Skeletal muscle cell (primary cell): ENCODE results near the gene EMILIN3.

Experiments used
- DNase-seq: peaks from one replicate; pipeline ENCODE4 v3.0.0-alpha.2; 2010; ENCODE audit warnings: low read depth
- H3K4me3 ChIP-seq: 2 replicates; pipeline ENCODE4 v1.5.1; 2011; ENCODE audit warnings: low read depth, mild to moderate bottlenecking, control low read depth, low read length, moderate library complexity

EMILIN3 gene

DNA sequence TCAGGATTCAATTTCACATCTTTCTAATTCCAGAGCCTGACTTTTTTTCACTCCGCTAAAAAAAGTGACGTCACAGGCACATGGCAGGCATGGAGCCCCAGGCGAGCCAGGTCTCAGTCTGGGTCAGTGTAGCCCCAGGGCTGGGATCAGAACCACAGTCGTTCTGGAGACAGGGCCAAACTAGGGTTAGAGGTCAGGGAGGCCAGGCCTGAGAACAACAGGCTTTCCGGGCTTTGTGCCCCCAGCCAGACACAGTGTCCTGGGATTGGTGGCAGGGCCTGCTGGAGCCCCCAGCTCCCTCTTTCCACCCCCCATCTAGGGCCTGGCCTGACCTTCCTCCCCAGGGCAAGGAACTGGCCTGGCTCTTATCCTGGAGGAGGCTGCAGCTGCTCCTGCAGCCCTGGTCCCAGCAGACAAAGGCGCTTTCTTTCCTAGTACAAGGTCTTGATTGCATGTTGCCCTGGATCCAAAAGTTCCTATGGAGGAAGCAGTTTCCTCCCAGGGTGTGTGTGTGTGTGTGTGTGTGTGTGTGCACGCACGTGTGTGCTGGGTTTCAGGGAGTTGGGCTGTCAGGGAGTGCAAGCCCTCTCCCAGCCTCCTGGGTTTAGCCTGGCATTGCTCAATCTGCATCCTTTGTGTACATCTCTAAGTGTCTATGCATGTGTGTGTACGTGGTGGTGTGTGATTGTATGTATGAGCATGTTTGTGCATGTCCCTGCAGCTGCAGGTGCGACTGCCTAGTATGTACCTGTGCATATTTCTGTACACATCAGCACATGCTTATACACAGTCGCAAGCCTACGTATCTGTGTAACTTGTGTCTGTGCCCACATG, 26.5 kb upstream of the EMILIN3 start:
- no peak for DNase-seq
- H3K4me3 ChIP-seq, result no peak overlapping the region

DNA sequence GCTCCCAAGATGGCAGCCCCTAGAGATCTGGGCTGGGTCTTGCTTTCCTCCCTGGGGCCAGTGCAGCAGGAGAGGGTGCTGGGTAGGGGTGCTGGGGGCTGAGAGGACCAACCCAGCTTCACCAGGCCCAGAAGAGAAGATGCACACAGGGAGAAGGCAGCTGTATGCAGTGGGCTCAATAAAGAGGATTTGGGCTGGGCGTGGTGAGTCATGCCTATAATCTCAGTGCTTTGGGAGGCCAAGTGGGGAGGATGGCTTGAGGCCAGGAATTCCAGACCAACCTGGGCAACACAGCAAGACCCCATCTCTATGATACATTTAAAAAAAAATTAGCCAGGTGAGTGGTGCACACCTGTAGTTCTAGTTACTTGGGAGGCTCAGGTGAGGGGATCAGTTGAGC, 25.7 kb upstream of the EMILIN3 start:
- H3K4me3 ChIP-seq, result no peak overlapping the region
- DNase-seq, result no peak

DNA sequence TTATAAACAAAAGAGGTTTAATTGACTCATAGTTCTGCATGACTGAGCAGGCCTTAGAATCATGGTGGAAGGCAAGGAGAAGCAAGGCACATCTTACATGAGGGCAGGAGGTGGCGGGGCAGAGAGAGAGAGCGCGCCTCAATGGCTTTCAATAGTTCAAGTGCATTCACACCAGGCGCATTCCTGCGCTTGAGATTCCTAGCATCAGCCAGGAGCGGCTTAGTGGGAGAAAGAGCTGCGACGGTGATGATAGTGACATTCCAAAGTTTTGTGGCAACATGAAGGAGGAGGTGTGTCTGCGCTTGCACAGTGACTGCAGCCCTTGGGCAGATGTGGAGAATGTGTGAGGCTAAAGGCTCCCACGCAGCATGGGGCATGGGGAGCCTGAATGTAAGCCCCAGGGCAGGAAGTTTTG, 25.0 kb upstream of the EMILIN3 start:
- no peak for DNase-seq
- H3K4me3 ChIP-seq, result no peak overlapping the region

DNA sequence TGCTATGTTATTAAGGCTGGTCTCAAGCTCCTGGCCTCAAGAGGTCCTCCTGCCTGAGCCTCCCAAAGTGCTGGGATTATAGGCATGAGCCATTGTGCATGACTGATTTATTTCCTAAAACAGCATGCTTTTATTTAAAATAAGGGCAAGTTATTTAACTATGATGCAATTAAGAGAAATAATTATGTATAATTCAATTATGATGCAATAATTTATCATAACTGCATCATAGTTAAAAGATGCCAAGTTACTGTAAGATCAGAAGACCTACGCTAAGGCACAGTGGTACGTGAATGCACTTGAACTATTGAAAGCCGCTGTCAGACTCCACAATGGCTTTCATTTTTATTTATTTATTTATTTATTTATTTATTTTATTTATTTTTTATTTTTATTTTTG, 24.3 kb upstream of the EMILIN3 start:
- no peak overlapping the region for H3K4me3 ChIP-seq
- no peak for DNase-seq

DNA sequence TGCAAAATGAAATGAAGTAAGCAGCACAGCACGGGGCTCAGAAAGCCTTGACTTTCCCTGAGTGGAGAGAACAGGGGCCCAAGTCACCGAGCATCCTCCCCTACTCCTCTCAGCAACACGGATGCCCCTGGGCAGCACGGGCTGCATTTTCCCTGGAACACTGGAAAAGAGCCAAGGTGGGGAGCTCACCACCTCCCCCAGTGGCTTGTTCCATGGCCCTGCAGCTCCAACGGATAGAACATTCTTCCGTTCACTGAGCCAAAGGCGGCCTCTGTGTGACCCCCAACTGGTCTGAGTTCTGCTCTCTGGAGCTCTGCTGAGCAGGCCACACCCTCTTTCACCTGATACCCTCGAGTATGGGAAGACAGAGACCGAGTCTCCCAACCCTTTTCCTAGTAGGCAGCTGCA, 20.8 kb upstream of the EMILIN3 start:
- H3K4me3 ChIP-seq, result no peak overlapping the region
- DNase-seq, result no peak

DNA sequence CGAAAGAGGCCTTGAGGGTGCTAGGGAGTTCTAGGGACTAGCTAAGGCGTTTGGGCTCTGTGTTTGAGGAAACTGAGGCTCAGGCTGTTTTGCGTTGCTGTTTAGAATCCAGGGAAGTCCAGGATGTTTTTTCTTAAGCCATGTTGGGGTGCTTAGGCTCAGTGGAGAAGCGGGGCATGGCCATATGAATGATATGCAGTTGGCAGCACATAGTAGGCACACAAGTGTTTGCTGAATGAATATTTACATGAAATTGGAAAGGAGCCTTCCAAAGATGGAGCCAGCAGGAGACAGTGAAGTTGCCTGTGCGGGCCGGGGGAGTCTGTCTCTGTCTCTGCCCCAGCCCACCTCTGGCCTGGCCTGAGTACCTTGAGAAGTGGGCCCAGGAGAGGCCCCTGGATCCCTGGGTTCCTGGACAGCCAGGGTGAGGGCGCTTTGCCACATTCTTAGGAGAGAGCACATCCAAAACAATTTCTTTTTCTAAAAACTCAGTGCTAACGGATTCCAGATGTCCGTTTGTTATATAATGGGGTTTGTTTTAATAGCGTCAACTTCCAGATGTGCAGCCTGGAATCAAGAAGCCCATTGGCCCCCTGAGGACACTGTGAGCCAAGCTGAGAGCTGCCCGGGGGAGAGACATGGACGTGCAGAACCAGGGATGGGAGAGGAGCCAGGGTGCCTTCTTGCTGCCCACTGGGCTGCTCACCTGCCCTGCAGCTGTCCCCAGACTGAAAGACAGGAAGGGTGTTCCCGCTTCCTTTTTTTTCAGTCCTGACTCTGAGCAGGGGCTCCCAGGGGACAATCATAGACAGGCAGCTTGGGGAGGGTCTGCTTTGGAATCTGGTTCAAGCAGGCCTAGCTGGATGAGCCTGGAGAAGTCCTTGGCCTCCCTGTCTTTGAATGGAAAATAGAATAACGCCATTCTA, 20.1 kb upstream of the EMILIN3 start:
- H3K4me3 ChIP-seq, result no peak overlapping the region
- no peak for DNase-seq

DNA sequence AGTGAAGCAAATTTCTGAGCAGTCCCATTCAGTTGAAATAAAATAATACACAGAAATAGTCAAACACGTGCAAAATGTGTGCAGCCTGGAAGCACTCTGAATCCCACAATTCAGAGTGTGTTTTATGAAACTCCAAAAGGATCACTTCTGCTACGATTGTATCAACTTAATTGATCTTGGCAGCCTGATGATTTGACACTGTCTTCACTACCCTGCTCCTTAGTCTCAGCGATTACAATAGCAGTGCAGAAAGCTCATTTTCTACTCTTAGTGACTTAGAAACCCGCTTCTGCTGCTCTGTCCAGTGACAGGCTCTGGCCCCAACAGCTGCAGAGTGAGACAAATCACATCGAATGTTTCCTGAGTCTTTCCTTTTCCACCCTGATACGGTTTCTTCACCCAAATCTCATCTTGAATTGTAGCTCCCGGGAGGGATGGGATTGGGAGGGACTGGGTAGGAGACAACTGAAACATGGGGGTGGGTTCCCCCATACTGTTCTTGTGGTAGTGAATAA, 16.2 kb upstream of the EMILIN3 start:
- DNase-seq, result no peak
- H3K4me3 ChIP-seq, result no peak overlapping the region

DNA sequence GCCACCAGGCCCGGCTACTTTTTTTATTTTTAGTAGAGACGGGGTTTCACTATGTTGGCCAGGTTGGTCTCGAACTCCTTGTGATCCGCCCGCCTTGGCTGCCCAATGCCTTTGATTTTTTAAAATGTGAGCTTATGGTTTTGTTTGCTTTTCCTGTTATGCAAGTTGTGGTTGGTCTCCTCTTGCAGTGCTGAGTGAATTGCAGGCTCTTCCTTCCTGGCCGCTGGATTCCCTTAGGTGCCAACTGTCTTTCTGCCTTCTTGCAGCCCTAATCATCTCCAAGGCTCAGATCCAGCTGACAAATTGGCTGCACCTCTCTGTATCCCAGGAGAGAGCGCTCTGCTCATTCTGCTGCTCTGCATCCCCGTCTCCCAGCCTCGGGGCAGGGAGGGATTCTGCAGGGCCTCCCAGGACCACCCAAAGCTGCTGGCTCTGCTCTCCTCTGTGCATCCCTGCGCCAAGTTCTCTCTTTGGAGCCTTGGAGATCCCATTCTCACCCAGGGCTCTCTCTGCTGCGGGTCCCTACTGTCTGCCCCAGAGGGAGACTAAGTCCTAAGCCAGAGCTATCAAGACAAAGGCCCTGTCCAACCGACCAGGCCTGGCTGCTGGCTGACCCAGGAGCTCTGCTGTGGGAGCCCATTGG, 14.1 kb upstream of the EMILIN3 start:
- no peak overlapping the region for H3K4me3 ChIP-seq
- no peak for DNase-seq

DNA sequence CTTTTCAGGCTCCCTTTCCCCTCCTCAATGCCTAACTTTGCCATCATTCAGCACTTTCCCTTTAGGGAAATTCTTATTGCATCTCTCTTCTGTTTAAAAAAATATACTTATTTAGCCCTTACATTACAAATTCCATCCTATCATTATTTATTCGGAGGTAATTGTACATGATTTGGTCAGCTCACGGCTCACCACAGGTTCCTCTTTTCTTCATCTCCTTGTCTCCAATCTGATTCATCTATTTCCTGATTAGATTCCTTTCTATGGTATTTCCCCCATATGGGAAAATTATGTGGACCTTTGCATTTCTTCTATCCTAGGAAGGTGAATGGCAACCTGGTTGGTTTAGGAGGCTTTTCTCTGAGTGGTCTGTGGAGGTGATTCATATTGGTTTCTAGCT, 12.9 kb upstream of the EMILIN3 start:
- H3K4me3 ChIP-seq, result no peak overlapping the region
- no peak for DNase-seq

DNA sequence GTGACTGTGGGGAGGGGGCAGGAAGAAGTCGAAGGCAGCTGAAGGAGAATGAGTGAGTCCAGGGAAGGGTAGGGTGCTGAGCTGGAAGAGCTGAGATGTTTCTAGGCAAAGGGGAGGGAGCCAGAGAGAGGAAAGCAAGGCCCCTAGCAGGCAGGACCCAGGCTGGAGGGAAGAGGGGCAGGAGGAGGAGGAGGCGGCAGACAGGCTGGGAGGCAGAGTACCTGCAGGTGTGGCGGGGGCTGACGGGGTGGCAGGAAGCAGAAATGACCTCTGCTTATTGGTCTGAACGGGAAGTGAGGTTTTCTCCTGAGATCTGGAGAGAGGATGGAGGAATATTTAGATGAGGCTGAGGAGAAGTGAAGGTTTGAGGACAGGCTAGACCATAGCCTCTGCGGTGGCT, 10.7 kb upstream of the EMILIN3 start:
- no peak for DNase-seq
- no peak overlapping the region for H3K4me3 ChIP-seq

DNA sequence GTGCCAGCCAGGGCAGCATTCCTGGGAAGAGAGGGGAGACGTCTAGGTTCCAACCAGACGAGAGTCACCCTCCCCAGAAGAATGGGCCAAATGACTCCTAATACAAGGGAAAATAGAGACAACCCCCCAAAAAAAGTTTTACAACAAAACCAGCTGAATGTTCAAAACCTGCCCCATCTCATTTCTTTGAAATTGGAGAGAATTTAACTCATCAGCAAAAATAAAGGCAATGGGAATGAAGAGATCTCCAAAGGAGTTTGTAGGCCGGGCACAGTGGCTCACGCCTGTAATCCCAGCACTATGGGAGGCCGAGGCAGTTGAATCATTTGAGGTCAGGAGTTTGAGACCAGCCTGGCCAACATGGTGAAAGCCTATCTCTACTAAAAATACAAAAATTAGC, 9.7 kb upstream of the EMILIN3 start:
- DNase-seq, result no peak
- no peak overlapping the region for H3K4me3 ChIP-seq

DNA sequence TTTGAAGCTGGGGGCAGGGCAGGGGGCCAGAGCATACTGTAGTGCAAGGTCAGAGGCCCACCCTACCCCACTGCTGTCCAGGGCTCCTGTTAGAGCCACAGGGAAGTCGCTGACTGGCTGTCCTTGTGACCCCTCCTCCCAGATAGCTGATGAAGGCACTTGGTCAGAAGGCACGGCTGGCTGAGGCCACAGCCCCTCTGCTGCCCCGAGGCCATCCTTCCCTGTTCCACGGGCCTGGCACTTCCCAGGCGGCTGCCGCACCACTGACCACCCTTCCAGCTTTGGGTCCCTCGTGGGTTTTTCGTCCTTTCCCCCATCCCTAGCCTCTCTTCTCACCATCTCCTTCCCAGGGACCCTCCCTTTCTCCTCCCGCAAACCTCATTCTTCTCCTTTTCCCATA, 9.2 kb upstream of the EMILIN3 start:
- H3K4me3 ChIP-seq, result no peak overlapping the region
- no peak for DNase-seq

DNA sequence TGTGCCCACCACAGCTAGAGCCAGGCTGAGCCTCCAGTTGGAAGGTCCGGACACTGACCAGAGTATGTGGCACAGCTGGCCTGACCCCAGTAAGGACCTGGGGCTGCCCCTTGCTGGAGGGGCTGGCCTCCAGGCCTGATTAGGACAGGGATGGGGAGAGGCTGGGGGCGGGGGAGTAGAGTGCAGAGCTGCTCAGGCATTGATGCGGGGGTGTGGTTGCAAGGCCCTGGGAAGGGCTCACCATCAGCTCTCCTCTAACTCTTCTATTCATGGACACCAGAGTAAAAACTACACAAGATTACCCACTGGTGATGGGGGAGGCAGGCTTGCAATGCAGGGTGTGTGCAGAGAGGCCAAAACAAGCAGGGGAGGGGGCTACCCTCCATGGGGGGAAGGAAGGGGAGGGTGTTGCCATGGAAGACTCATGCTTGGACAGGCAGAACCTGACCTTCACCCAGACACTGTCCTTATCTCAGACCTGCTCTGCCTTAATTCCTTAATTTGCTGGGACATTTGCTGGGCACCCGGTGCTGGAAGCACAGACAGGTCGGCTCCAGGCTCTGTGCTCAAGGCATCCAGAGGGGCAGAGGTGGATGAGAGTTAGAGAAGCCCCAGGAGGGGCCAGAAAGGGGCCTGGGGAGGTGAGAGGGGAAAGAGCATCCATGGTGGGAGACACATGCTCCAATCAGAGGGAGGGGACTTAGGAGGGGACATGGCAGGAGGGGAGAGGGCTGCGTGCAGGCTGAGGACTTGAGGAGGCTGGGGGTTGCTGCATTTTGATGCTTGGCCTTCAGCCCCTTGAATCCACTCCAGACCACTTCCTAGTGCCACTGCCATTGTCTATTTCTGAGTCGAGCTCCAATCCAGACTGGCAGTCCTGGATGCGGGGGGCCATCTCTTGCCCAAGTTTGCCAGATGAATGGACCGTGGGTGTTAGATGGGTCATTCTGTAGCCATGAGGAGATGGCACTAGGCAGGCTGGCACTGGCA, 7.6 kb upstream of the EMILIN3 start:
- no peak for DNase-seq
- no peak overlapping the region for H3K4me3 ChIP-seq

DNA sequence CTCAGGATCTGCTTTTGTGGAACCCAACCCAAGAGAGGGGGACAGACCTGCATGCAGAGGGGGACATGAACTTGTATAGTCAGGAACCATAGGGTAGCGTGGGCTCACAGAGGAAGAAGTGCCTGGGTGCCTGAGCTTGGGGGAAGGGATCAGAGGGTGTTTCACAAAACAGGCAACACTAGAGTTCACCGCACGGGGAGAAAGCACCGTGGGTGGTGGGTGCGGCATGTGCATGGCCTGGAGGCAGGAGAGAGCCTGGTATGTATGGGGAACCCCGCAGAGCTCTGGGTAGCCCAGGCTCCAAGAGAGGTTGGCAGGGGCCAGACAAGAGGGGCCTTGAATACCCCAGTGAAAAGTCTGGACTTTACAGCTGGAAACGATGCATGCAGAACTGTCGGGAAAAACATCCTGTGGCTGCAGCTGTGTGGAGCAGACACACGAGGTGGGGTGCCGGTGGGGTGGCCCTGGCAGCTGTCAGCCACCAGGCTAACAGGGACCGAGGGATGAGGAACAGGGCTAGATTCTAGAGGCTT, 6.7 kb upstream of the EMILIN3 start:
- no peak for DNase-seq

DNA sequence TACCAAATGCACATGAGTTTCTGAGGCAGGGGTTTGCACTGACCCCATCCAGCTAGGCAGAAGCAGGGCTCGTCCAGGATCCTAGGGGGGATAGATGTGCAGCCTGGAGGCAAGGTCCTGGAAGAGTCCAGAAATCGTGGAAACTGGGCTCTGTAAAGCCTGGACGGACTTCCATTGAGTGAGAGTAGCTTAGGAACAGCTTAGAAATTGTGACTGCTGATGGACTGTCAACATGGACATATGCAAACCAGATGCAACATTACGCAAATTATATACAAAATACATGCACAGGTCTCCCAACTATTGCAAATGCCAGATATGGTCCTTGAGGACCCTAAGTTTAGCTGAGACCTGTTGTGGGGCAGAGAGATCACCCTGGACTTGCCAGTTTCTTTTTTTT, 4.8 kb upstream of the EMILIN3 start:
- no peak overlapping the region for H3K4me3 ChIP-seq
- no peak for DNase-seq

More for the DNA sequence above, 6.7 kb upstream of the EMILIN3 start:
- H3K4me3 ChIP-seq, result no peak overlapping the region

DNA sequence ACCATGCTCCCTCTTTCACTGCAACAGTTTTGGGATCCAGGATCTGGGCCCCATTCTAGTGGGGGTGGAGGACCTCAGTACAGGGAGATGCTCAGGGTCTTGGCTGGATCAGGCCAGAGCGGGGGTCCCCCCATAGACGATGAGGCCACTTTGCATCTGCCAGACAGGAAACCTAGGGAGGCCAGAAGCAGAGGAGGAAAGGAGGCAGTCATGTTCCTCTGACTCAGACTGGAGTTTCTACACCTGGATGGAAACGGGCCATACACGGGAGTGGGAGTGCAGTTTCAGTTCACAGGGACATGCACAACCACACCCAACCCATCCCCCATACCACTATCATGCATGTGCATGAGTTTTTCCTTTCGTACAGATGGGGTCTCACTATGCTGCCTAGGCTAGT, 3.6 kb upstream of the EMILIN3 start:
- DNase-seq, result no peak
- H3K4me3 ChIP-seq, result no peak overlapping the region

DNA sequence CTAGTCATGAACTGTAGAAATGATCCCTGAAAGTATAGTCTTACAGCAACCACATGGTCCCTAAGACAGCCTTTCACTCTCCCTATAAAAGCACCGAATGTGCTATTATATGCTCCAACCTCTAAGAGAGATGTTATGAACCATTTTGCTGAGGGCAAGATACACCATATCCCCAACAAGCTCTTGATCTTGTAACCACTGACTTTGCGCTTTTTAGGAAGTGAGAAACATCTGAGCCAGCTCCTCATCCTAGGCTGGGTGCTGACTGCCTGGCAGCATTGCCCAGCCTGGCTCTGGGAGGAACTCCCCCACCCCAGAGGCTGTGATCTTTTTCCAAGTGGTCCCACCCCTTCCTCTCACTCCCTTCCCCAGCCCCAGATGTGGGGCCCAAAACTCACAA, 3.1 kb upstream of the EMILIN3 start:
- DNase-seq, result no peak
- no peak overlapping the region for H3K4me3 ChIP-seq

DNA sequence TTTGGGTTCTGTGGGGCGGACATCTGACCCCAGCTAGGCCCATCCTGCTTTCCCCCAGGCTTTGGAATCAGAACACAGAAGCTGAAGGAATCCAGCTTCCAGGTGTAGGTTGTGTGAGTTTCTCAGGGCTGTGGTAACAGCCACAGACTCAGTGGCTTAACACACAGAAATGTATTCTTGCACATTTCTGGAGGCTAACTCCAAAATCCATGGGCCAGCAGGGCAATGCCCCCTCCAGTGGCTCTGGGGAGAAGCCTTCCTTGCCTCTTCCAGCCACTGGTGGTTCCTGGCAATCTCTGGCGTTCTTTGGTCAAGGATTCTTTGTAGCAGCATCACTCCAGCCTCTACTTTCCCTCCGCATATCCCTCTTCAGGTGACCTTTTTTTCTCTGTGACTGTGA, 1.3 kb upstream of the EMILIN3 start:
- no peak overlapping the region for H3K4me3 ChIP-seq
- no peak for DNase-seq

DNA sequence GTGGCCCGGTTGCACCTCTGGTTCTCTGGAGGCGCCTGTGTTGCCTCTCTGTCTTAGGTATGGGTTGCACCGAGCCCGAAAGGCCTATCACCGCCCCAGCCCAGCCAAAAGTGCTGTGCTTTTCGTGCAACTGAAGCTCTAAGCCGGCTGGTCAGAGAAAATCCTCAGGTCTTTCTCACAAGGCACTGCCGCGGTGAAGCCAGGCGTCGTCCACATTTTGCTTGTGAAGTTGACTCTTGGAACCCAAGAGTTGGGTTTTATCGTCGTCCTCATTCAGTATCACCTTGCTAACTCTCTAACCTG, 726 bp upstream of the EMILIN3 start:
- H3K4me3 ChIP-seq, result no peak overlapping the region
- DNase-seq, result no peak
